GM20000 (cell line): ENCODE results near the gene NAALADL2.

Experiments
- DNase-seq: peaks from one replicate; pipeline ENCODE4 v3.0.0; 2012; ENCODE audit warnings: low spot score
- CTCF ChIP-seq: IDR thresholded peaks from 2 replicates; pipeline ENCODE4 v1.5.1; 2012; ENCODE audit warnings: mild to moderate bottlenecking, control low read depth; ENCODE audit errors: extremely low read depth, missing control alignments

NAALADL2 gene

GRCh38 chr3:175620093-175620492 is 761.0 kb downstream of the NAALADL2 start:
- no peak for DNase-seq
- TF ChIP-seq CTCF, result no peak

- TF ChIP-seq CTCF, result no peak
- no peak for DNase-seq
Measured at GRCh38 chr3:175620532-175620931, 761.4 kb downstream of the NAALADL2 start.

GRCh38 chr3:175640958-175641357 is 781.8 kb downstream of the NAALADL2 start:
- no peak for TF ChIP-seq CTCF
- DNase-seq, result no peak

GRCh38 chr3:175646865-175647264 is 787.7 kb downstream of the NAALADL2 start:
- TF ChIP-seq CTCF, result no peak
- DNase-seq, result no peak

- no peak for TF ChIP-seq CTCF
Measured at GRCh38 chr3:175648899-175649298, 789.8 kb downstream of the NAALADL2 start.

GRCh38 chr3:175651716-175652115 is 792.6 kb downstream of the NAALADL2 start:
- no peak for DNase-seq
- TF ChIP-seq CTCF, result no peak

More at GRCh38 chr3:175648899-175649298, 789.8 kb downstream of the NAALADL2 start:
- no peak for DNase-seq

- no peak for DNase-seq
- TF ChIP-seq CTCF, result no peak
Measured at GRCh38 chr3:175655351-175655750, 796.2 kb downstream of the NAALADL2 start.
